Fibroblast of lung (primary cell): ENCODE data around the gene ALS2CL.

Experiments used
- EZH2 ChIP-seq: IDR thresholded peaks from 2 replicates; pipeline ENCODE4 v1.5.1; 2012; ENCODE audit warnings: low read length, control low read depth, mild to moderate bottlenecking; ENCODE audit errors: missing control alignments
- TF ChIP-seq, protein P1 (sequence below), 2 donors: IDR thresholded peaks in 1 of 2; conservative IDR thresholded peaks in 1 of 2; 1 replicate in 1 of 2; 2 replicates in 1 of 2; pipeline ENCODE4 v1.5.1; 2011 to 2012; ENCODE audit warnings: low read length in 2 of 2, control low read depth in 1 of 2, inconsistent platforms in 1 of 2, low read depth in 1 of 2, mild to moderate bottlenecking in 1 of 2

- TF ChIP-seq, protein P1, sequence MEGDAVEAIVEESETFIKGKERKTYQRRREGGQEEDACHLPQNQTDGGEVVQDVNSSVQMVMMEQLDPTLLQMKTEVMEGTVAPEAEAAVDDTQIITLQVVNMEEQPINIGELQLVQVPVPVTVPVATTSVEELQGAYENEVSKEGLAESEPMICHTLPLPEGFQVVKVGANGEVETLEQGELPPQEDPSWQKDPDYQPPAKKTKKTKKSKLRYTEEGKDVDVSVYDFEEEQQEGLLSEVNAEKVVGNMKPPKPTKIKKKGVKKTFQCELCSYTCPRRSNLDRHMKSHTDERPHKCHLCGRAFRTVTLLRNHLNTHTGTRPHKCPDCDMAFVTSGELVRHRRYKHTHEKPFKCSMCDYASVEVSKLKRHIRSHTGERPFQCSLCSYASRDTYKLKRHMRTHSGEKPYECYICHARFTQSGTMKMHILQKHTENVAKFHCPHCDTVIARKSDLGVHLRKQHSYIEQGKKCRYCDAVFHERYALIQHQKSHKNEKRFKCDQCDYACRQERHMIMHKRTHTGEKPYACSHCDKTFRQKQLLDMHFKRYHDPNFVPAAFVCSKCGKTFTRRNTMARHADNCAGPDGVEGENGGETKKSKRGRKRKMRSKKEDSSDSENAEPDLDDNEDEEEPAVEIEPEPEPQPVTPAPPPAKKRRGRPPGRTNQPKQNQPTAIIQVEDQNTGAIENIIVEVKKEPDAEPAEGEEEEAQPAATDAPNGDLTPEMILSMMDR (conservative IDR thresholded peaks at IDR 0.05 in 1 of 2, IDR thresholded peaks at IDR 0.05 in 1 of 2; ENCODE audit: low read depth in 1 of 2, low read length in 2 of 2): no peak
- TF ChIP-seq EZH2: no peak
These were observed 8.9 kb upstream of the ALS2CL start for GRCh38 chr3:46702246-46703012.
